Stimulated activated CD4-positive, alpha-beta T cell treated with anti-CD3 and anti-CD28 coated beads, TNF-alpha, amount 100 ng/mL, for 1 hour (primary cell): ENCODE data around the gene ATG16L1.

Experiments
- DNase-seq, 3 donors: peaks; one replicate each; pipeline ENCODE4 v3.0.0-alpha.2; 2020; ENCODE audit warnings: low read depth in 3 of 3, low spot score in 1 of 3

ATG16L1 gene

GRCh38 chr2:233258211-233258610 is 6.7 kb downstream of the ATG16L1 start:
- DNase-seq = no peak

- no peak for DNase-seq
These were observed 8.3 kb downstream of the ATG16L1 start for GRCh38 chr2:233259730-233260129.

- DNase-seq = no peak
These were observed 9.2 kb downstream of the ATG16L1 start for GRCh38 chr2:233260661-233261060.

- no peak for DNase-seq
These were observed 10.5 kb downstream of the ATG16L1 start for GRCh38 chr2:233261819-233262555.

GRCh38 chr2:233262562-233262961 is 11.1 kb downstream of the ATG16L1 start:
- no peak for DNase-seq

GRCh38 chr2:233263045-233263570 is 11.6 kb downstream of the ATG16L1 start:
- DNase-seq = no peak

GRCh38 chr2:233264667-233265066 is 13.2 kb downstream of the ATG16L1 start:
- DNase-seq = no peak

- DNase-seq = no peak
These were observed 14.5 kb downstream of the ATG16L1 start for GRCh38 chr2:233265899-233266431.

GRCh38 chr2:233266481-233266880 is 15.0 kb downstream of the ATG16L1 start:
- DNase-seq = no peak

GRCh38 chr2:233267516-233268245 is 16.2 kb downstream of the ATG16L1 start:
- peak; percentile 19 to 59 (median 55) for DNase-seq

- no peak for DNase-seq
These were observed 18.9 kb downstream of the ATG16L1 start for GRCh38 chr2:233270366-233270765.

GRCh38 chr2:233270951-233271350 is 19.5 kb downstream of the ATG16L1 start:
- no peak for DNase-seq

- no peak for DNase-seq
These were observed 20.2 kb downstream of the ATG16L1 start for GRCh38 chr2:233271693-233272092.

- no peak for DNase-seq
These were observed 21.6 kb downstream of the ATG16L1 start for GRCh38 chr2:233273120-233273519.

GRCh38 chr2:233275223-233275622 is 23.8 kb downstream of the ATG16L1 start:
- no peak for DNase-seq

- no peak for DNase-seq
These were observed 27.4 kb downstream of the ATG16L1 start for GRCh38 chr2:233278921-233279320.

- no peak for DNase-seq
These were observed 28.7 kb downstream of the ATG16L1 start for GRCh38 chr2:233280114-233280693.

- DNase-seq = no peak
These were observed 30.1 kb downstream of the ATG16L1 start for GRCh38 chr2:233281553-233281952.

GRCh38 chr2:233281992-233282603 is 30.6 kb downstream of the ATG16L1 start:
- DNase-seq = no peak

- no peak for DNase-seq
These were observed 34.4 kb downstream of the ATG16L1 start for GRCh38 chr2:233285921-233286320.

GRCh38 chr2:233287871-233288270 is 36.4 kb downstream of the ATG16L1 start:
- DNase-seq = no peak
